HG03354 (cell line): ENCODE data around the gene RSU1.
"Not testable (repeated sequence)": the region's sequence is repeated elsewhere in the genome, so short reads cannot be mapped to it uniquely, and the experiment has no call there.

Experiments used
- ATAC-seq: cut with Tn5 transposase; IDR thresholded peaks from one replicate; pipeline ENCODE4 v1.9.1; 2021; ENCODE audit warnings: mild to moderate bottlenecking; ENCODE audit not compliant: unreplicated experiment, poor library complexity, severe bottlenecking

The RSU1 gene

DNA sequence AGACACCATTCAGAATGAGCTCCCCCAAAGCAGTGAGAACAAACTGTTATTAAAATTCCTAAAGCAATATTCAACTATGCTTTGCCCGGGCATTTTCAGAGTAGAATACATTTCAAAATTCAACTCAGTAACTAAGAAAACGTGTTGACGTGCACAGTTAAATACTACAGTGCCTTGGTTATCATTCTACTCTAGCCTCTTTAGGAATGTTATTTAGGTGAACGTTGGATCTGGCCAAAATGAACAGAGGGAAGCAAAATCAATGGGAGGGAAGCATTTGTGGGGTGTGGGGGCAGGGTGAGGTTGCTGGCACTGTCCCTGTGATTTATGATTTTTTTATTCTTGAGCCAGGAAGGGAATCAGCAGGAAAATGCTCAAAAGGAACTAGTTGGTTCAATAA is 27.5 kb downstream of the RSU1 start:
- no peak for ATAC-seq

DNA sequence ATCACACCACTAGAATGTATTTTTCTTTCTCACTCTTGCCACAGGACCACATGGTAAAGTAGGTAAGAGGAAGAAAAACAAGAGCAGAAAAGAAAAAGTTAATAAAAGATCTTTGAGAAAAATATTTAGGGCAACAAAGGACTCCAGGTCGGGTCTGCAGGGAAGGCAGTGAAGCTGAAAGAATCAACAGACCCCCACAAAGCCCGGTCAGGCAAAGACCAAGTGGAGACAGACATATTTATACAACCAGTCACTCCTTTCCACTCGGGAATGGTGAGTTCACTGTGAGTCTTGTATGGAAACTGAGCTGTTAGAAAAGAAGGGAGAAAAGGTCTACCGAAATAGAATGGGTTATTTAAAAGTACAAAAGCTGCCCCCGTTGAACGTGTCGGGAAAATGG is 28.0 kb downstream of the RSU1 start:
- ATAC-seq: no peak

DNA sequence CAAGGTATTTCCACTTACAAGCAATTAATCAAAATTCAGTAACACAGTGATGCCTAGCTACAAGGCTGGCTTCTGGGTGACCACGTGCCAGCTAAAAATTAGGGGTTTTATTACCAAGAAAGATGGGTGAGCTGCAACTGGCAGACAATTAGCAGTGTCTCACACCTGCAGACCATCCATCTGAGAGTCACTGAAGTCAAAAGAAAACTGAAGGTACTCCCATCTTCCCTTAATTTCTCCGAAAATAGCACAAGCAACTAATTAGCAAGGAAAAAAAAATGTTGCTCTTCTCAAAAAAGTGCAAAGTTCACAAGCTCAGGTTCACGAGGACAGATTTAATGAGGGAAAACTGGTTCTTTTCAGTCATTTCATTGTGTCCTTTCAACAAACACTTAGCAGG is 28.4 kb downstream of the RSU1 start:
- no peak for ATAC-seq

DNA sequence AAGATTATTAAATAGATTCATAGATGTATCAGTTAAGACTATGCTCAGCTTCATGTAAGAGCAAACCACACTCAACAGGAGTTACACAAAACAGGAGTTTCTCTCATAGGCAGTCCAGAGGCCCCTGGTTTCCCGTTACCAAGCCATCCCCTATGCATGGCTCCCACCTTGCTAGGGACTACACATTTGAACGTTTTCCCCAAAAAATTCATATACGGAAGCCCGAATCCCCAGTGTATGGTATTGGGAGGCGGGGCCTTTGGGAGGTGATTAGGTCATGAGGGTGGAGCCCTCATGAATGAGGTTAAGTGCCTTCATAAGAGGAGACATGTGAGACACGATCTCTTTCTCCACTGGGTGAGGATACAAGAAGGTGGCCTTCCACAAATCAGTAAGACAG is 29.1 kb downstream of the RSU1 start:
- peak; percentile 25 for ATAC-seq

DNA sequence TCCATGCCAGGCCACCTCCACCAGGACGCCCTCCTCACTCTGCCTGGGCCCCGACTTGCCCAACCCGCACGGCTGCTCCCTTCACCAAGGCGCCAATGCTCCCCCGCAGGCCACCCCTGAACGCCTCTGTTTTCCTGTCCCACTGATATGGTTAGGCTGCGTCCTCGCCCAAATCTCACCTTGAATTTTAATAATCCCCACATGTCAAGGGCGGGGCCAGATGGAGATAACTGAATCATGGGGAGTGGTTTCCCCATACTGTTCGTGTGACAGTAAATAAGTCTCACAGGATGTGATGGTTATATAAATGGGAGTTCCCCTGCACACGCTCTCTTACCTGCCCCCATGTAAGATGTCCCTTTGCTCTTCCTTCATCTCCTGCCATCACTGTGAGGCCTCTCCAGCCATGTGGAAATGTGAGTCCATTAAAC is 29.8 kb downstream of the RSU1 start:
- ATAC-seq: peak; percentile 88

DNA sequence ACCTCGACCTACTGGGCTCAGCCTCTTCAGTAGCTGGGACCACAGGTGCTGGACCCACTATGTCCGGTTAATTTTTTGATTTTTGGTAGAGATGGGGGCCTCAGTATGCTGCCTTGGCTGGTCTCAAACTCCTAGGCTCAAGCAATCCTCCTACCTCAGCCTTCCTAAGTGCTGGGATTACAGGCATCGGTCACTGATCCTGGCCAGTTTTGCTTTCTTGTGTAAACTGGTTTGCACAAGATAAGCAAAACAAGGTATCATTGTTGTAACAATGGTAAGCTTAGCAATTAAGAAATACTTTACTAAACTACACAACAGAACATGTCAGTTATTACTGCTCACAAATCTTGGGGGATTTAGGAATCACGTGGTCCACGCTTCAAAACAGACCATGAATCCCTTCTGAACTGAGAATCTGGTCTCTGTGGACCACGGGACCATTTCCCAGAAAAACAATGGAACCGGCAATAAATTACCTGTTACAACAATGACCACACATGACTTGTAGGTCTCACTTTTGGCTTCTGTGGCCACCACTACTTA is 36.8 kb downstream of the RSU1 start:
- ATAC-seq: no peak

DNA sequence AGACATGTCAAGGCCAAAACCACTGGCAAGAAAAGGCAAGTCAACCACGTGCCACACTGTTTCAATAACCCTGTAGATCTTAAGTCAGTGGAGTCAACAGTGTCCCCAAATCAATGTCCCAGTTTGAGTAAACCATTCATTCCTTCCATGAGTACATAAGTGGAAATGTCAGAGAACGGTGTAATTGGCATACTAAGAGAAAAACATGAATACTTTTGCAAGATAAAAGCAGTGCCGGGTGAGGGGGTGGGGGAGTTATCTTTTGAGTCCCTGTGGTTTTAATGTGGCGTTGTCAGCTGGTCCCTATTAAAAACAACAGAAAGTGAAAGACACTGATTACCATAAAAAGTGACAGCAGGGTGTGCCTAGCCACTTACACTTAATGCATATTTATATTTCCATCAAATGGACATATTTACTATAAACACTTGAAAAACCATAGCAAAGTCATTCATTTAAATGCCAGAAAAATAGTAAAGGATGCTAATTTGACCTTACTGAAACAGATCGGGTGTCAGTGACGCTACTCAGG is 37.8 kb downstream of the RSU1 start:
- ATAC-seq: no peak

DNA sequence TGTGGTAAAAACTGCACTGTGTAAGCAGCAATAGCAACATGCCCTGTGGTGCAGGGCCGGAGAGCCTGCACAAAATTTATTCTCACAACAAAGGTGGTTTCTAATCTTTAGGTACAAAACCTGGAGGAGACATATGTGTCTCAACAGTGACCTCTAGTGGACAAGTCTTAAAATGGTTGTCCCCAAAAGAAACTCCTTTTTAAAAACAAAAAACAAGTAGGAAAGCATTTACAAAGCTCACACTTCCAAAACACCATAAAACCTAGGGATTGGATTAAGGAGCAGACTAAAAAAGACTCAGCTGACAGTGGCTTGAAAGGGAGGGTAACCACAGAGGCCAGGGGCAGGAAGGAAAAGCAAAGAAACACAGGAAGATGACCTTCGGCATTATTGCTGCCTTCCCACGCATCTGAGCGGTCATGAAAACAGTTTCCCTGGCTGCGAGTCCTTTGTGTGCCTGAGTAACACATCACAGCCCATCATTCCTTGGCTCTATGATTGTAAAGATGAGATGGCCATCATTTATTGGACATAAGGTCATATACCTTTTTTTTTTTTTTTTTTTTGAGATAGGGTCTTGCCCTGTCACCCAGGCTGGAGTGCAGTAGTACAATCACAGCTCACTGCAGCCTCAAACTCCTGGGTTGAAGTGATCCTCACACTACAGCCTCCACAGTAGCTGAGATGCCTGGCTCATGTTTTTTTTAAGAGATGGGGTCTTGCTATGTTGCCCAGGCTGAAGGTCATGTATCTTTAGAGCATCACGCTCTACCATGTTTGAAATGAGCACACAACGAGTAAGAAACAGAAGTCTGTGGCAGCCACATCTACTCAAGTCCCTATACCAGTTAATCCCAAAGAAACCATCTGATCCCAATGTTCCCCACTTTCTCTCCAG is 39.5 kb downstream of the RSU1 start:
- peak; percentile 72 for ATAC-seq

DNA sequence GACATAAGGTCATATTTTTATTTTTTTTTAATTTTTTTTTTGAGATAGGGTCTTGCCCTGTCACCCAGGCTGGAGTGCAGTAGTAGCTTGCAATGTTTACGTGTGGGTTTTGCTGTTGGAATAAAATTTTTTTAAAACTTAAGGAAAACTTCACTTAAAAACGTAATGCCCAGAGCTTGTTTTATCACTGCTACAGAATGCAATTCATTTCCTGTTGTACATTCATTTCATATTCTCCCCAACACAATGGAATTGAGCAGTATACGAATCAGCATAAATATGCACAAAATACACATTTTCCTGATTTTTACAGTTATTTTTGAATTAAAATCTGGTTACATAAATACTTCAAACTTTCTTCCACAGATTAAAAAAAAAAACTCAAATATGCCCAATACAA is 40.3 kb downstream of the RSU1 start:
- ATAC-seq: no peak

DNA sequence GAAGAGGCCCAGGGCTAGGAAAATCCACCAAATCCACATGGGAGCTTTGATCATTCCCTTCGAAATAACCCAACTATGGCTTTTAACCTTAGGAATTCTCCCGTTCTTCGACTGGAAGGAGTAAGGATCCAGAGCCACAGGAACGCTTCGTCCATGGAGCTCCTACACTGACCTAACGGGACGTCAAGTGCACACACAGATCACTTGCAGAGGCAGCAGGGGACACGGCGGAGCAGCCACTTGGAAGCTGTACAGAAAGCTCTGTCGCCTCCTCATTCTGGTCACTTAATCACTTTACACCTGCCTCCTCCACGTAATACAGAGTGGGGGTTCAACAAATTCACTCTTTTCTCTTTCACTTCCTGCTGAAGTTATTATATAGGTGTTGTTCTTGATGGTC is 43.9 kb downstream of the RSU1 start:
- no peak for ATAC-seq

DNA sequence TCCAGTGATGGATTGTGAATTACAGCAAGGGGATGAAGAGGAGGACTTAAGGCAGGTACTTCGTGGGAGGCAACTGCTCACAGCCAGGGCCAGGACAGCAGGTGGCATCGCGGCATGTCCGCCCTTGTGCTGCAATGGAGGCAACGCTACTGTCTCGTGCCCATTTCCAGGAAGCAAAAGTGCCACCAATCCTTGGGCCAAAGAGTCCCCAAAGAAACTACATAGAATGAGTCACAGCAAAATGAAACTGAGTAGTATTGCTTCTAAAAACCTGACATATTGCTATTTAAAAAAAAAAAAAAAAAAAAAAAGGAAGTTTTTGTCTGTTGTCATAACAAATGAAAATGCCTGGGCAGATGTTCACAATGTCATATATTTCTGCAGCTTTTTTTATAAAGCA is 46.6 kb downstream of the RSU1 start:
- ATAC-seq: no peak

DNA sequence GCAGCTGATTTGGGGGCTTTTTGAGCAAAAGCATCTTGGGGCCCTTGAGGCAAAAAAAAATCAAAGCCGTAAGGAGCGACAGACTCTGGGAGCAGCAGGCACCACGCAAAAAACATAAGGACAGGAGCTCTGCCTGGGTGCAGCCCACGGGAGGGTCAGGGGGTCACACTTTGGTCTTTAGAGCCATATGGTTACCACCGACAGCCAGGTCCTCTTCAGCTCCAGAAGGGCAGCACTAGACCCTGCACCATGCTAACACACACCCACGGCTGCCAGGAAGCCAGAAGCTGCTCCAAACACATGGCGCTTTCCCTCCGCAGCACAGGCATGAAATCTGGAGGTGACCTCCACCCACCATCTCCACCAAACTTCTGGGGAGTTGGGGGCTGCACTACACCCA is 47.1 kb downstream of the RSU1 start:
- no peak for ATAC-seq

DNA sequence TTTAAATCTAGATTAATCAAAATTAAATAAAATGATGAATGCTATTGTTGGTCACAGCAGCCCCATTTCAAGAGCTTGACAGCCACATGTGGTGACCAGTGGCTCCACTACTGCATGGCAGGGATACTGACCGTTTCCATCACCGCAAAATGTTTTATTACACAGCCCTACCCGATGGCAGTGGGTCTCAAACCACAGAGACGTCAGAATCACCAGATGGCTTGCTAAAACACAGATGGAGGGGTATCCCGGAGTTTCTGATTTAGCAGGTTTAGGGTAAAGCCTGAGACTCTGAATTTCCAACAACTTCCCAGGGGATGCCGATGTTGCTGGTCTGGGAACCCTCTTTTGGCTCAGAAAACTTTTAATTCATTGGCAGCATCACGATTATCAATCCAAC is 47.9 kb downstream of the RSU1 start:
- ATAC-seq: no peak

DNA sequence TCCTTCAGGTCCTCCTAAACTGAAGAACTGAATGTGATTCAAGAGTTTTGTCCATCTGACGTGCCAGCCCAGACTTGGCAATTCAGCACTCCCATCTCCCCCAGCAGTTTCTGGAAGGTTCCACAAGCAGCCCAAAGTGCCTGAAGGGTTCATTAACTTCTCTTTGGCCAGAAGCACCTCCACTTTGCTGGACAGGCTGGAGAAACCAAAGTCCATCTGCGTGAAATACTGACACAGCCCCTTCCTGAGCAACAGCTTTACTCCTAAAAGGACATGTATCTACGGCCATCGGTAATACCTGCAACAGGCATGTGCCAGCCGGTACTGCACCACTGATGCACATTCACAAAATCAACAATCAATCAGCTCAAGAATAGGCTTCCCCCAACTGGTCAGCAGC is 48.5 kb downstream of the RSU1 start:
- ATAC-seq: no peak

DNA sequence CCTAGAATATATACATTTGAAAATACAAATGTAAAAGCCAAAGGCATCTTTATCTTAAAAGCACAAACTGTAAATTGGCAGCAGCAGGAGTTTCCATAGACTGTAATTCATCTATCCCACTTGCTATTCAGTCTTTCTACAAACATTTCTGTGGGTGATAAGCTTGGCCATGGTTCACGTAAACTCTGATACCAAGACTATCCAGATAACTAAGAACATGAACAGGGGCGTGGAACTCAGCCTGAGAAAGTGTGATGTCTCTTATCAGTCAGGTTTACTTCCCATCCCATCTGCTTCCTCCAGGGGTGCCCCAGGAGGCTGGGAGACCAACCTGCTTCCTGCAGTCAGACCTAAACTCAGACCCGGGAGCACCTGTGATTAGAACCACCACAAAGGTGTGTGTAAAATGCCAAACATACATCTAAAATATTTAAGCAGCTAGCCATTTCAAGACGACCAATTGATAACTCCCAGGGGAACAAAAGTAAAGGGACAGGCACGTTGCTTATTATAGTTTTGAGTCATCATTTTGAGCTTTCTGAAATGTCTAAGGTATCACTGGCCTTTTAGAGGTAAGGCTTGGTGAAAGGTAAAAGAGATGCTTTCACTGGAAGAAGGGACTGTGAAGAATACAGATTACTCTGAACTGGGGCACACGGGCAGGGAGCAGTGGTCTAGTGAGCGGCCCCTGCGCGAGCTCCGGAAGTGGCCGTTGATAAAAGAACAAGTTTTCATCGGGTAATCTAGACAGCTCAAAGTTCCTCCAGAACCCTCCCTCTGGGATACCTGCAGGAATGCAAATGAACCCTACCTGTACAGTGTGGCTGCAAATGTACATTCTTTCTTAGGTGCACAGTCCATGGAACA is 51.5 kb downstream of the RSU1 start:
- peak; percentile 68 for ATAC-seq

DNA sequence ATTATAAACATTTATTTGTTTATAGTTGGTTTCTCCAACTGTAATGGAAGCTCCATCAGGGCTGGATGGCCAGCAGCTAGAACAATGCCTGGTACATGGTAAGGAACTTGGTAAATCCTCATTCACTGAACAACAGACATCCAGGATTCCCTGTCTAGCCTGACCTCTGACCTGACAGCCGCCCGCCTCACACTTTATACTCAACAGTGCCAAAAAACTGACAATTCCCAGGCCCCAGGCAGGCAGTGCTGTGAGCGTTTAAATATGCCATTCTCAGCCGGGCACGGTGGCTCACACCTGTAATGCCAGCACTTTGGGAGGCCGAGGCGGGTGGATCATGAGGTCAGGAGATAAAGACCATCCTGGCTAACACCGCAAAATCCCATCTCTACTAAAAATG is 55.9 kb downstream of the RSU1 start:
- ATAC-seq: no peak

DNA sequence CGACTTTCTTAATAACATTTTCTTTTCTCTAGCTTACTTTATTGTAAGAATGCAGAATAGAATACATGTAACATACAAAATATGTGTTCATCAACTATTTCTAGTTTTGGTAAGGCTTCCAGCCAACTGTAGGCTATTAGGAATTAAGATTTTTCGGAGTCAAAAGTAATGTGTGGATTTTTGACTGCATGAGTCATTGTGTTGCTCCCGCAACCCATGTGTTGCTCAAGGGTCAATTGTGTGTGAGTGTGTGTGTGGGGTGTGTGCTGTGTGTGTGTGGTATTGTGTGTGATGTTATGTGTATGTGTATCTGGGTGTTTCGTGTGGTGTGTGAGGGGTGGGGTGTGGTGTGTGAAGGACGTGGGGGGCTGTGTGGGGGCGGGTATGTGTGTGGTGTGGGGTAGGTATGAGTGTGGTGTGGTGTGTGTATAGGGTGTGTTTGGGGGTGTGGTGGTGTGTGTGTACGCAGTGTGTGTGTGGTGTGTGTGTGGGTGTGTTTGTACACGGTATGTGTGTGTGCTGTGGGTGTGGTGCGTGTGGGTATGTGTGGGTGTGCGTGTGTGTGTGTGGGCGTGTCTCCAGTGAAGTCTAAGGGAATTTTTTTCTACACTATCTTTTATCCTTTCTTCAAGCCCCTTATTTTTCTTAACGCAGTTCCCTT is 60.5 kb downstream of the RSU1 start:
- ATAC-seq: no peak

DNA sequence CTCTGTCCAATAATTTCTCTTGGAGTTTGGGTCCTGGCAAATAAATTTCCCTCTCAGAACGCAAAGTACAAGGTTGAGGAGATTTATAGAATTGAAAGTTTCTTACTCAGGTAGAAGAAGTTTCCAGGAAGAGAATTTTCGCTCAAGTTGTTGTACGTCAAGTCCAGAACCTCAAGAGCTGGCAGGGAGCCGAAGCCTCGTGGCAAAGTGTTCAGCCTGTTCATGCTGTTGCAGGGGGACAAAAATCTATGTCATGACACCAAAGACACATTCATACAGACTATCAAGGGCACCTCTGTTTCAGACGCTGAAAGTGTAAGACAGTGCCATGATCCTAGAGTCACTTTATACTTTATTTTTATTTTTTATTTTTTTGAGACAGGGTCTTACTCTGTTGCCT is 62.5 kb downstream of the RSU1 start:
- no peak for ATAC-seq

DNA sequence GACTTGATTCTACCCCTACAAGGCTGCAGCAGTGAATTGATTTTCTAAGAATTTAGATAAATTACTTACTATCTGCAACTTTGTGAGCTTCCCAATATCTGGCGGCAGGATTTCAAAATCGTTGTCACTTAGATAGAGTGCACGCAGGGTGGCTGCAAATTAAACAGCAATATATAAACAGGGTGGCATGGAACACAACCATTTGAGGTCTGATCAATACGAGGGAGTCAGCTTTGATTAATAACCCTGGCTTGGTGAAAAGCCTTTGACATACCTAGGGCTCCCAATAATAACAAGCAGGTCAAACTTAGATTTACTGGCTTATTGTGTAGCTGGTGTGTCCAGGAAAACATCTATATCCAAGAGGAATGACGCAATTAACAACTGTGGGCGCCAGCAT is 64.4 kb downstream of the RSU1 start:
- ATAC-seq: not testable (repeated sequence)

DNA sequence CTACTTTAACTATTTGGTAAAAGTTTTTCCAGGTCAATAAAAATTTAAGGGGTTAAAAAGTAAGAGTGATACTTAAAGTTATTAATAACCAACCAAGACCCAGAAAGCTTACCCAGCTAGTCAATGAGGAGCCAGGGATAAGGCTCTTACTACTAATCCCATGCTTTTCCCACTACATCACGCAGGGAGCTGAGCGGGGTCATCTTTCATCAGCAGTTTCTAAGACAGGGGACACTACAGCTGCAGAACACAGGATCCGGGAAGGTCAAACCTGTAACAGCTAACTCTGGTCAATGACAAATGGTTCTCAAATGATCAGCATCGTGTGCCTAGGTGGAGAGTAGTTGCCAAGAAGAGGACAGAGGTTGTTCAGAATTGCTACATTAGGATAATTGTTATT is 65.1 kb downstream of the RSU1 start:
- ATAC-seq: no peak
